ENCODE data around the gene EIF1AD.

DNA sequence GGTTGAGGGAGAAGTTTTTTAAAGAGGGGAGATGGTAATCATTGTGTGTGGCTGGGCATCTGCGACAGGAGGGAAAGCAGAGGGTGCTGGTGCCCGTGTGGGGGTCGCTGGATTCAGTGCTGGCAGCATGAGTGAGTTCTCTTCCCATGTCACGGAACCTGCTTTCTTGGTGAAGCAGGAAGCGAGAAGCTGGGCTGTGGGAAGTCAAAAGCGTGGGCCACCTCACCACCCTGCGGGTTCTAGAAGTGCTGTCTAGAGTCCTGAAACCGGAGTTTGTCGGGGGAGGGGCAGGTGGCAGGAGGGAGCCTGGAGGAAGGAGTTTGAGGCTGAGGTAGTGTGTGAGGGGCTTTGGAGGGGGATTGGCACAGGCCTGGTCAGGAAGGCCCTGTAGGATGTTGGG, 26.2 kb downstream of the EIF1AD start:
- TF ChIP-seq POLR2AphosphoS5 (IDR thresholded peaks at IDR 0.05; ENCODE audit: low read depth, low read length) = peak; percentile 17; the same call in 1 of the 2 replicates
- TF ChIP-seq POLR2A (IDR thresholded peaks at IDR 0.05; ENCODE audit: low read depth, low read length) = no peak

All from GM12892 (cell line).